Measurements from ENCODE around the gene TNFRSF19. TPM values are rescaled to one million over a fixed set of nuclear protein-coding genes. Genes with fewer than 3 reads are reported as not detected.

TNFRSF19 gene
- total RNA-seq, 3 donors from 2014 or later (not counting 1 experiment from before 2014, with no cell fraction given) = 0.07 to 0.60 (median 0.36) TPM

GRCh38 chr13:23575632-23576031, 5.4 kb downstream of the TNFRSF19 start:
- Mint-ChIP-seq H3K27ac (no peak overlapping the region), H3K27me3 (ENCODE audit: low read depth in 2 of 2) (peaks cover 21 to 60% of the 10 kb centered on the region in 2 donors), H3K9me3 (no peaks in the 10 kb centered on the region), H3K4me3 (no peak overlapping the region), H3K36me3 (peaks cover 7% of the 10 kb centered on the region), H3K4me1 (peaks cover 26 to 27% of the 10 kb centered on the region in 2 donors)
- peaks cover 14% of the 10 kb centered on the region for H3K4me1 ChIP-seq (ENCODE audit: control insufficient read depth, insufficient read depth, low read length)
- H3K9me3 ChIP-seq (ENCODE audit: control insufficient read depth, insufficient read depth, low read length) = no peaks in the 10 kb centered on the region
- H3K27me3 ChIP-seq (ENCODE audit: control insufficient read depth, insufficient read depth, low read length) = peaks cover 14% of the 10 kb centered on the region
- intact Hi-C loops (cut with micrococcal nuclease) = loop anchor here (5.0 kb wide), 1 partner anchor 312 kb away; the partner anchor contains the start of gene MIPEP
- TF ChIP-seq CTCF (IDR thresholded peaks at IDR 0.05) = no peak
- no peaks in the 10 kb centered on the region for H3K36me3 ChIP-seq (ENCODE audit: control insufficient read depth, insufficient read depth, low read length)
- H3K4me3 ChIP-seq (ENCODE audit: low read length) = no peak overlapping the region
- no CpG with 5 or more reads among the region's 1 CpG for WGBS (ENCODE audit: insufficient coverage)
- DNase-seq = no peak
- no peak for ATAC-seq
- H3K27ac ChIP-seq (ENCODE audit: low read length) = no peak overlapping the region

GRCh38 chr13:23578411-23579071, 8.3 kb downstream of the TNFRSF19 start:
- TF ChIP-seq CTCF (IDR thresholded peaks at IDR 0.05) = peak; percentile 48
- Mint-ChIP-seq H3K36me3 (peaks cover 7% of the 10 kb centered on the region), H3K27me3 (ENCODE audit: low read depth in 2 of 2) (peaks cover 28 to 50% of the 10 kb centered on the region in 2 donors), H3K9me3 (no peaks in the 10 kb centered on the region), H3K4me3 (peak overlapping the region; percentile 82), H3K27ac (peak overlapping the region; percentile 45 to 51), H3K4me1 (peaks cover 26 to 27% of the 10 kb centered on the region in 2 donors)
- Histone ChIP-seq H3K4me3 (ENCODE audit: low read length) (peak overlapping the region; percentile 60), H3K4me1 (ENCODE audit: control insufficient read depth, insufficient read depth, low read length) (peaks cover 14% of the 10 kb centered on the region), H3K36me3 (ENCODE audit: control insufficient read depth, insufficient read depth, low read length) (no peaks in the 10 kb centered on the region), H3K9me3 (ENCODE audit: control insufficient read depth, insufficient read depth, low read length) (no peaks in the 10 kb centered on the region), H3K27ac (ENCODE audit: low read length) (peak overlapping the region; percentile 63), H3K27me3 (ENCODE audit: control insufficient read depth, insufficient read depth, low read length) (peaks cover 14% of the 10 kb centered on the region)
- intact Hi-C loops (cut with micrococcal nuclease) = loop anchor here (5.0 kb wide), 1 partner anchor 309 kb away; the partner anchor contains the start of gene MIPEP
- DNase-seq = peak; percentile 53 to 78
- WGBS (ENCODE audit: insufficient coverage) = 5% methylated on average over 42 of the region's 42 CpGs
- ATAC-seq = peak; percentile 51 to 72 (median 58)

- Histone ChIP-seq H3K4me3 (ENCODE audit: low read length) (peak overlapping the region; percentile 60), H3K9me3 (ENCODE audit: control insufficient read depth, insufficient read depth, low read length) (no peaks in the 10 kb centered on the region), H3K27ac (ENCODE audit: low read length) (peak overlapping the region; percentile 63), H3K36me3 (ENCODE audit: control insufficient read depth, insufficient read depth, low read length) (no peaks in the 10 kb centered on the region), H3K4me1 (ENCODE audit: control insufficient read depth, insufficient read depth, low read length) (peaks cover 14% of the 10 kb centered on the region), H3K27me3 (ENCODE audit: control insufficient read depth, insufficient read depth, low read length) (peaks cover 14% of the 10 kb centered on the region)
- H3K27ac Mint-ChIP-seq = peak overlapping the region; percentile 45 to 51
- intact Hi-C loops (cut with micrococcal nuclease) = loop anchor here (5.0 kb wide), 1 partner anchor 308 kb away; the partner anchor contains the start of gene MIPEP
- no peaks in the 10 kb centered on the region for H3K9me3 Mint-ChIP-seq
- ATAC-seq (peak; percentile 95 to 99 (median 96)), DNase-seq (peak; percentile 91 to 93)
- peak; percentile 1 for TF ChIP-seq CTCF (IDR thresholded peaks at IDR 0.05)
- peaks cover 30 to 52% of the 10 kb centered on the region in 2 donors for H3K27me3 Mint-ChIP-seq (ENCODE audit: low read depth in 2 of 2)
- H3K36me3 Mint-ChIP-seq = peaks cover 7% of the 10 kb centered on the region
- H3K4me3 Mint-ChIP-seq = peak overlapping the region; percentile 82
- WGBS (ENCODE audit: insufficient coverage) = under 1% methylated on average over 82 of the region's 82 CpGs
- H3K4me1 Mint-ChIP-seq = peaks cover 26 to 27% of the 10 kb centered on the region in 2 donors
These were observed 9.1 kb downstream of the TNFRSF19 start for GRCh38 chr13:23579072-23579895.
